WTC11 (cell line): ENCODE measurements around the gene ASCC3. TPM values are rescaled to one million over a fixed set of nuclear protein-coding genes. Genes with fewer than 3 reads are reported as not detected.

ENCODE experiments used
- ATAC-seq: fragments of 200-7000 bp; cut with Tn5 transposase; 2 replicates; pipeline ENCODE4 v1.10.0; 2021; ENCODE audit warnings: mild to moderate bottlenecking, moderate library complexity
- CTCF ChIA-PET: fragments of 300-600 bp; sonication (Branson Sonifier 250); formaldehyde crosslinking; loops from one replicate; lab custom pipeline; 2021; ENCODE audit warnings: antibody characterized with exemption; lab: Charles Lee
- POLR2A ChIA-PET: fragments of 350-600 bp; sonication (Branson Sonifier 250); formaldehyde crosslinking; loops from one replicate; lab custom pipeline; 2021; ENCODE audit warnings: antibody characterized with exemption; lab: Charles Lee
- DNase-seq: peaks from one replicate; pipeline ENCODE4 v3.0.0; 2021; ENCODE audit warnings: low spot score
- H3K27ac Mint-ChIP-seq: 2 replicates; pipeline ENCODE4 v1.8.0; 2021; ENCODE audit warnings: mixed read lengths
- H3K27me3 Mint-ChIP-seq: 2 replicates; pipeline ENCODE4 v1.8.0; 2021; ENCODE audit warnings: low read depth, mild to moderate bottlenecking, moderate library complexity, mixed read lengths
- H3K36me3 Mint-ChIP-seq: 2 replicates; pipeline ENCODE4 v1.8.0; 2021; ENCODE audit warnings: mixed read lengths
- H3K4me1 Mint-ChIP-seq: 2 replicates; pipeline ENCODE4 v1.8.0; 2022; ENCODE audit warnings: mixed read lengths
- H3K4me3 Mint-ChIP-seq: 2 replicates; pipeline ENCODE4 v1.8.0; 2021; ENCODE audit warnings: mild to moderate bottlenecking, moderate library complexity, mixed read lengths
- H3K9me3 Mint-ChIP-seq: 2 replicates; pipeline ENCODE4 v1.8.0; 2021; ENCODE audit warnings: mixed read lengths
- AFF4 ChIP-seq: sonication (generic); formaldehyde crosslinking; IDR thresholded peaks from 2 replicates; pipeline ENCODE4 v1.8.1; 2023; ENCODE audit warnings: mild to moderate bottlenecking, missing genetic modification reagents, borderline replicate concordance
- ATF2 ChIP-seq: sonication (generic); formaldehyde crosslinking; IDR thresholded peaks from 2 replicates; pipeline ENCODE4 v1.8.1; 2022; ENCODE audit warnings: low read depth, missing genetic modification reagents, borderline replicate concordance
- ESRRA ChIP-seq: sonication (generic); formaldehyde crosslinking; IDR thresholded peaks from 2 replicates; pipeline ENCODE4 v1.8.1; 2022; ENCODE audit warnings: mild to moderate bottlenecking, missing genetic modification reagents, borderline replicate concordance
- FOXK1 ChIP-seq: sonication (generic); formaldehyde crosslinking; IDR thresholded peaks from 2 replicates; pipeline ENCODE4 v1.8.0; 2022; ENCODE audit warnings: mild to moderate bottlenecking, moderate library complexity, missing genetic modification reagents
- GABPB1 ChIP-seq: sonication (generic); formaldehyde crosslinking; IDR thresholded peaks from 2 replicates; pipeline ENCODE4 v1.8.1; 2023; ENCODE audit warnings: mild to moderate bottlenecking, missing genetic modification reagents
- JUN ChIP-seq: sonication (generic); formaldehyde crosslinking; IDR thresholded peaks from 2 replicates; pipeline ENCODE4 v1.8.0; 2023; ENCODE audit warnings: mild to moderate bottlenecking, missing genetic modification reagents
- MAX ChIP-seq: sonication (generic); formaldehyde crosslinking; IDR thresholded peaks from 2 replicates; pipeline ENCODE4 v1.8.0; 2022; ENCODE audit warnings: mild to moderate bottlenecking, missing genetic modification reagents
- MLX ChIP-seq: sonication (generic); formaldehyde crosslinking; IDR thresholded peaks from 2 replicates; pipeline ENCODE4 v1.8.1; 2023; ENCODE audit warnings: mild to moderate bottlenecking, missing genetic modification reagents, moderate library complexity
- MYBL2 ChIP-seq: sonication (generic); formaldehyde crosslinking; IDR thresholded peaks from 2 replicates; pipeline ENCODE4 v1.8.1; 2023; ENCODE audit warnings: mild to moderate bottlenecking, moderate library complexity, missing genetic modification reagents
- OVOL2 ChIP-seq: fragments of 250-450 bp; sonication (Bioruptor Pico); IDR thresholded peaks from 2 replicates; pipeline ENCODE4 v1.9.0; 2021; ENCODE audit warnings: mild to moderate bottlenecking, borderline replicate concordance
- PRDM15 ChIP-seq: sonication (generic); formaldehyde crosslinking; IDR thresholded peaks from 2 replicates; pipeline ENCODE4 v1.8.0; 2022; ENCODE audit warnings: missing genetic modification reagents
- PRRX2 ChIP-seq: fragments of 250-450 bp; sonication (Bioruptor Pico); IDR thresholded peaks from 2 replicates; pipeline ENCODE4 v1.8.0; 2021; ENCODE audit warnings: mild to moderate bottlenecking
- SOX15 ChIP-seq: fragments of 250-450 bp; sonication (Bioruptor Pico); IDR thresholded peaks from 2 replicates; pipeline ENCODE4 v1.9.0; 2021; ENCODE audit warnings: mild to moderate bottlenecking
- SP1 ChIP-seq: sonication (generic); formaldehyde crosslinking; conservative IDR thresholded peaks from 2 replicates; pipeline ENCODE4 v1.8.1; 2022; ENCODE audit warnings: missing genetic modification reagents
- ZNF138 ChIP-seq: sonication (generic); formaldehyde crosslinking; conservative IDR thresholded peaks from 2 replicates; pipeline ENCODE4 v1.8.1; 2022; ENCODE audit warnings: mild to moderate bottlenecking, moderate library complexity, missing genetic modification reagents
- ZNF396 ChIP-seq: fragments of 250-450 bp; sonication (Bioruptor Pico); IDR thresholded peaks from 2 replicates; pipeline ENCODE4 v1.8.0; 2021; ENCODE audit warnings: mild to moderate bottlenecking, moderate library complexity, borderline replicate concordance
- ZNF416 ChIP-seq: fragments of 250-450 bp; sonication (Bioruptor Pico); IDR thresholded peaks from 2 replicates; pipeline ENCODE4 v1.9.0; 2021; ENCODE audit warnings: mild to moderate bottlenecking, inconsistent platforms
- ZNF425 ChIP-seq: fragments of 250-450 bp; sonication (Bioruptor Pico); conservative IDR thresholded peaks from 2 replicates; pipeline ENCODE4 v1.9.0; 2021; ENCODE audit warnings: mild to moderate bottlenecking
- ZNF671 ChIP-seq: fragments of 250-450 bp; sonication (Bioruptor Pico); IDR thresholded peaks from 2 replicates; pipeline ENCODE4 v1.8.0; 2021; ENCODE audit warnings: mild to moderate bottlenecking
- ZSCAN18 ChIP-seq: fragments of 250-450 bp; sonication (Bioruptor Pico); IDR thresholded peaks from 2 replicates; pipeline ENCODE4 v2.1.2; 2022; ENCODE audit warnings: mild to moderate bottlenecking, moderate library complexity
- total RNA-seq: library from RNA; stranded (reverse); gene quantifications from 3 replicates; pipeline ENCODE4 v1.2.3, GENCODE V29; 2021

Gene ASCC3
- total RNA-seq, 1 experiment from 2014 or later = 80.7 TPM

GRCh38 chr6:100518588-100518987 lies 362.5 kb downstream of the ASCC3 start:
- POLR2A ChIA-PET = no interaction called here
- H3K4me1 Mint-ChIP-seq = no peaks in the 10 kb centered on the region
- TF ChIP-seq MYBL2 (CRISPR knock-in tag) = no peak
- no peak for TF ChIP-seq ZNF416 (CRISPR knock-in tag)
- TF ChIP-seq ZNF396 (CRISPR knock-in tag) = no peak
- TF ChIP-seq MLX (CRISPR knock-in tag) = no peak
- no peak for TF ChIP-seq ESRRA
- TF ChIP-seq ZNF425 (CRISPR knock-in tag) = no peak
- TF ChIP-seq OVOL2 (CRISPR knock-in tag) = no peak
- TF ChIP-seq PRRX2 (CRISPR knock-in tag) = no peak
- no peak for TF ChIP-seq ZNF138 (CRISPR knock-in tag)
- no peak for TF ChIP-seq FOXK1 (CRISPR knock-in tag)
- no peak for TF ChIP-seq SOX15 (CRISPR knock-in tag)
- no peak for TF ChIP-seq ZSCAN18
- TF ChIP-seq ZNF671 = no peak
- no peak for TF ChIP-seq AFF4
- no peak for TF ChIP-seq SP1 (CRISPR knock-in tag)
- TF ChIP-seq PRDM15 (CRISPR knock-in tag) = no peak
- TF ChIP-seq ATF2 (CRISPR knock-in tag) = no peak
- TF ChIP-seq MAX (CRISPR knock-in tag) = no peak
- TF ChIP-seq JUN (CRISPR knock-in tag) = no peak
- no peak for TF ChIP-seq GABPB1 (CRISPR knock-in tag)
- TF ChIP-seq, all 79 proteins: peak for 0
- no peak for DNase-seq
- Mint-ChIP-seq H3K4me3 (no peak overlapping the region), H3K36me3 (no peaks in the 10 kb centered on the region), H3K9me3 (no peaks in the 10 kb centered on the region), H3K27me3 (no peaks in the 10 kb centered on the region), H3K27ac (no peak overlapping the region)
- CTCF ChIA-PET = no interaction called here
- ATAC-seq = no peak
